Activated CD4-positive, alpha-beta T cell treated with anti-CD3 and anti-CD28 coated beads, Interleukin-2, amount 10 ng/mL, durations not matched to agents 7 days and 5 days (primary cell): ENCODE results near the gene KRTAP4-3. TPM values are rescaled to one million over a fixed set of nuclear protein-coding genes. Genes with fewer than 3 reads are reported as not detected.
"Not testable (repeated sequence)": the region's sequence is repeated elsewhere in the genome, so short reads cannot be mapped to it uniquely, and the experiment has no call there.

Experiments
- CTCF ChIA-PET: fragments of 350-600 bp; sonication (Branson Sonifier 250); formaldehyde crosslinking; loops from one replicate; lab custom pipeline; 2021; ENCODE audit warnings: antibody characterized with exemption; lab: Charles Lee
- POLR2A ChIA-PET: fragments of 350-600 bp; sonication (Branson Sonifier 250); formaldehyde crosslinking; loops from one replicate; lab custom pipeline; 2021; ENCODE audit warnings: antibody characterized with exemption; lab: Charles Lee
- DNase-seq: peaks from one replicate; pipeline ENCODE4 v3.0.0-alpha.2; 2020
- H3K27ac Mint-ChIP-seq: one replicate; pipeline ENCODE4 v1.8.0; 2021; ENCODE audit warnings: mild to moderate bottlenecking, moderate library complexity, mixed read lengths
- H3K27me3 Mint-ChIP-seq: one replicate; pipeline ENCODE4 v1.8.0; 2021; ENCODE audit warnings: mixed read lengths
- H3K36me3 Mint-ChIP-seq: one replicate; pipeline ENCODE4 v1.8.0; 2021; ENCODE audit warnings: low read depth, mixed read lengths
- H3K4me1 Mint-ChIP-seq: one replicate; pipeline ENCODE4 v1.8.0; 2021; ENCODE audit warnings: mixed read lengths
- H3K4me3 Mint-ChIP-seq: one replicate; pipeline ENCODE4 v1.8.0; 2021; ENCODE audit warnings: mild to moderate bottlenecking, moderate library complexity, mixed read lengths
- H3K9me3 Mint-ChIP-seq: one replicate; pipeline ENCODE4 v1.8.0; 2021; ENCODE audit warnings: mixed read lengths
- total RNA-seq, 2 experiments: library from RNA; stranded (reverse); gene quantifications; one replicate each; pipeline ENCODE4 v1.2.3, GENCODE V29; 2021

The KRTAP4-3 gene
- total RNA-seq, 2 experiments from 2014 or later, result not detected

DNA sequence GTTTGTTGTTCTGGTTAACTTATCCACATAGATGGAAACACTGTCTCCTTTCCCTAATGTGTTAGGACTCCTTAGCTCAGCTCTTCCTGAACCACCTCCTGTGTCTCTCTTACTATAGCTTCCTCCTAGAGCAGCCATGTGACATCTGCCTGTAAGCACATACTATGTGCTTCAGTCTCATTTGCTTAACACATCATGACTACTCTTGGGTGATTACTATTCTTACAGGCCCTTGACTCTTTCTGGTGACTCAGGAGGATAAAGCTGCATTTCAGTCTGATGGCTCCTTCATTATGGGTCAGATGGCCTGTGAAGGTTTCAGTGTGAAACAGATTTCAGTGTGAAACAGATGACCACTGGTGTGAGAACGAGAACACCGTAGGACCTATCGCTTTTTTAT is 10.3 kb upstream of the KRTAP4-3 start:
- no peak overlapping the region for H3K27ac Mint-ChIP-seq
- H3K4me1 Mint-ChIP-seq, result no peaks in the 10 kb centered on the region
- no peaks in the 10 kb centered on the region for H3K36me3 Mint-ChIP-seq
- no peak for DNase-seq
- ChIA-PET POLR2A (no interaction called here), CTCF (no interaction called here)
- no peak overlapping the region for H3K4me3 Mint-ChIP-seq
- H3K27me3 Mint-ChIP-seq, result no peaks in the 10 kb centered on the region
- H3K9me3 Mint-ChIP-seq, result no peaks in the 10 kb centered on the region

DNA sequence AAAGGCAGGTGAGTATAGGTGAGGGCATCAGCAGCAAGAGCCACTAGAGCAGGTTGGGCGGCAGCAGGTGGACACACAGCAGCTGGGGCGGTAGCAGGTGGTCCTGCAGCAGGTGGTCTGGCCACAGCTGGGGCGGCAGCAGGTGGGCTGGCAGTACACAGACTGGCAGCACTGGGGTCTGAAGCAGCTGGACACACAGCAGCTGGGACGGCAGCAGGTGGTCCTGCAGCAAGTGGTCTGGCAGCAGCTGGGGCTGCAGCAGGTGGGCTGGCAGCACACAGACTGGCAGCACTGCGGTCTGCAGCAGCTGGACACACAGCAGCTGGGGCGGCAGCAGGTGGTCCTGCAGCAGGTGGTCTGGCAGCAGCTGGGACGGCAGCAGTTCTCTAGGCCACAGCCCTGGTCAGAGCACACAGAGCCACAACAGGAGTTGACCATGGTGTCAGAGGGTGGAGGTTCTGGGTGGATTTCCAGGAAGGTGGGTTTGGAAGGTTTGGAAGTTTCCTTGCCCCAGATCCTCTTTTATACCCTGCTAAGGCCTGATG is 9.8 kb upstream of the KRTAP4-3 start, which contains the start of gene KRTAP4-2:
Gene KRTAP4-2, minus strand, starts transcription at position 495 of the 545 bp plus-strand sequence. Its CDS starts 57 bp downstream, at position 438.
- Mint-ChIP-seq H3K27ac (no peak within 1 kb of the TSS), H3K36me3 (no peaks in the 10 kb centered on the region), H3K9me3 (no peaks in the 10 kb centered on the region), H3K27me3 (no peaks in the 10 kb centered on the region), H3K4me1 (no peaks in the 10 kb centered on the region), H3K4me3 (no peak within 1 kb of the TSS)
- ChIA-PET POLR2A (no interaction called here), CTCF (no interaction called here)
- DNase-seq, result no peak

DNA sequence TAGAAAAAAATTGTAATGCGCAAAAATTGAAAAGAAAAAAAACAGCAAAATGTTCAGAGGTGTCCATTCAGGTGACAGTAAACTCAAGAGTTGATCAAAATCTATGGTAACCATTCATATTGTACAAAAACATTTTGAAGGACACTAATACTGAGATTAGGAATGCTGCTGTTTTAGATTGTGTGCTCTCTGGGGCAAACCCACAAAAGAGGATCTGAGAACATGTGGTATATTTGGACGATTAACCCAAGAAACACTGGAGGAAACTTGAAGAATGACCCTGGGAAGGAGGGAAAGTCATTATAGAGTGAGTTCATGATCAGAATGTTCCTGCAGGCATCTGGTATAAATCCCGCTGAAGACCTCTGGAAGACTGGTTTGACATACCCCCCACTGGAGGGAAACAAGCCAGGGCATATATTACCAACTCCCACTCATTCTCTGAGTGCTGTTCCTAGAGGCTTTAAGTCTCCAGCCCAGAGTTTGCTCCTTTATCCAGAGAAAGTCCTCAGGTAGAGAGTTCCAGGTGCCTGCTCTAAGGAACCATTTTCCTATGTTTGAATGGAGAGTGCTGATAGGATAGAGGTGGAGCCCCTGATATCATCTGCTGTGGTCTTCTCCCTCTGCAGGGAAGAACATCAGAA is 8.8 kb upstream of the KRTAP4-3 start:
- Mint-ChIP-seq H3K36me3 (no peaks in the 10 kb centered on the region), H3K27ac (no peak overlapping the region), H3K27me3 (no peaks in the 10 kb centered on the region), H3K4me1 (no peaks in the 10 kb centered on the region), H3K9me3 (no peaks in the 10 kb centered on the region), H3K4me3 (no peak overlapping the region)
- DNase-seq, result no peak
- ChIA-PET POLR2A (interaction anchor here (0.6 kb wide), 1 partner anchor 433 kb away, joined by 3 read pairs; no protein-coding TSS in a partner anchor), CTCF (no interaction called here)

DNA sequence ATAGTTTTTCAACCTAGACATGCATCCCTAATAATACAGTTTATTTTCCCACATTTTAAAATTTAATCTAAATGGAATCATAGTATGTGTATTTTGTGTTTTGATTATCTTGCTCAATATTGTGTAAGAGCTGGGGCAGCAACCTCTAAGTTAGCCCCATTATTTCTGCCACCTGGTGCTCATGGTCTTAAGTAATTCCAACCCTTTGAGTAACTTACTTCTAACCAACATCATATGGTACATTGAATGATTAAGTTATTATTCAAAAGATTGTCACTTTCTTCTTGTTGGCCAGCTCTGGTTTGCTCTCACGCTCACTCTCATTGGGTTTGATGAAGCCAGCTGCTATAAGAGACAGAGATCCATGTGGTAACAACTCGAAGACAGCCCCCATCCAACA is 3.9 kb upstream of the KRTAP4-3 start:
- CTCF ChIA-PET, result no interaction called here
- no peak overlapping the region for H3K27ac Mint-ChIP-seq
- H3K4me3 Mint-ChIP-seq, result no peak overlapping the region
- H3K36me3 Mint-ChIP-seq, result no peaks in the 10 kb centered on the region
- POLR2A ChIA-PET, result no interaction called here
- H3K9me3 Mint-ChIP-seq, result no peaks in the 10 kb centered on the region
- no peak for DNase-seq
- H3K4me1 Mint-ChIP-seq, result no peaks in the 10 kb centered on the region
- peaks cover 6% of the 10 kb centered on the region for H3K27me3 Mint-ChIP-seq

DNA sequence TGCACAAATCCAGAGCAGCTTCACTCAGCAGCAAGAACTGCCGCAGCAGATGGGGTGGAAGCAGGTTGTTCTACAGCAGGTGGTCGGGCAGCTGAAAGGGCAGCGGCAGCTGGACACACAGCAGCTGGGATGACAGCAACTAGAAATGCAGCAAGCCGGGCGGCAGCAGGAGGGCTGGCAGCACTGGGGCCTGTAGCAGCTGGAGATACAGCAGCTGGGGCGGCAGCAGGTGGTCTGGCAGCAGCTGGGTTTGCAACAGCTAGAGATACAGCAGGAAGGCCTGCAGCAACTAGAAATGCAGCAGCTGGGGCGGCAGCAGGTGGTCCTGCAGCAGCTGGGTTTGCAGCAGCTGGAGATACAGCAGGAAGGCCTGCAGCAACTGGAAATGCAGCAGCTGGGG is 460 bp downstream of the KRTAP4-3 start:
- H3K9me3 Mint-ChIP-seq, result no peaks in the 10 kb centered on the region
- H3K36me3 Mint-ChIP-seq, result no peaks in the 10 kb centered on the region
- peaks cover 6% of the 10 kb centered on the region for H3K27me3 Mint-ChIP-seq
- H3K27ac Mint-ChIP-seq, result no peak overlapping the region
- no peak overlapping the region for H3K4me3 Mint-ChIP-seq
- DNase-seq, result no peak
- H3K4me1 Mint-ChIP-seq, result no peaks in the 10 kb centered on the region
- CTCF ChIA-PET, result no interaction called here
- POLR2A ChIA-PET, result no interaction called here

DNA sequence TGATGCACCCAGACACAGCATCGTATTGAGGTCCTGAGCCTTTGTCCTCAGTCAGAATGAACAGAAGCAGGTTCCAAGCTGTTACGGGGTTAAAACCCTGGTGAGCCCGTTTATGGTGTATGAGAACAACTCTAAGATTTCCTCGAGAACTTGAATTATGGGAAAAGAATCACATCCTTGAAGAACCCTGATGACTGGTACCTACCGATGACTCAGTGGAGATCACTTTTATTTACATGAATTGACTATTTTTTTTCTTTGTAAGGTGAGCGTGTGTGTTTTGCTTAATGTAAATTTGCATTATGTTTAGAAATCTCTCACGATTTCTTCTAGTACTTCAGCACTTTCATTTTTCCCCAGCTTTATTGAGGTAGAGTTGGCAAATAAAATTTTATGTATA is 4.2 kb downstream of the KRTAP4-3 start:
- Mint-ChIP-seq H3K4me1 (no peaks in the 10 kb centered on the region), H3K36me3 (no peaks in the 10 kb centered on the region), H3K4me3 (no peak overlapping the region), H3K27me3 (no peaks in the 10 kb centered on the region), H3K9me3 (no peaks in the 10 kb centered on the region), H3K27ac (no peak overlapping the region)
- POLR2A ChIA-PET, result no interaction called here
- DNase-seq, result no peak
- CTCF ChIA-PET, result no interaction called here

DNA sequence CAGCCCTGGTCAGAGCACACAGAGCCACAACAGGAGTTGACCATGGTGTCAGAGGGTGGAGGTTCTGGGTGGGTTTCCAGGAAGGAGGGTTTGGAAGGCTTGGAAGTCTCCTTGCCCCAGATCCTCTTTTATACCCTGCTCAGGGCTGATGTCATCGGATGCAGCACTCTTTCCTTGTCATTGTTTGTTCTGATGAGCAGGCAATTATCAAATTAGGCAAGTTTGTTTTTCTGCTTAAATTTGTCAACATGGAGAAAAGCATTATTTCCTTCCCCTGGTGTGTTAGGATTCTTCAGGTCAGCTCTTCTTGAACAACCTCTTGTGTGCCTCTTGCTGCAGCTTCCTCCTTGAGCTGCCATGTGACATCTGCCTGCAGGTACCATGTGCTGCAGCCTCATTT is 7.4 kb downstream of the KRTAP4-3 start, which contains the start of gene KRTAP4-4:
Gene KRTAP4-4, minus strand, starts transcription at position 101 of the 400 bp plus-strand sequence. Its CDS starts 57 bp downstream, at position 44.
- Mint-ChIP-seq H3K27me3 (peaks cover 5% of the 10 kb centered on the region), H3K36me3 (no peaks in the 10 kb centered on the region), H3K4me1 (no peaks in the 10 kb centered on the region), H3K27ac (no peak within 1 kb of the TSS), H3K9me3 (no peaks in the 10 kb centered on the region), H3K4me3 (no peak within 1 kb of the TSS)
- POLR2A ChIA-PET, result no interaction called here
- CTCF ChIA-PET, result no interaction called here
- no peak for DNase-seq

DNA sequence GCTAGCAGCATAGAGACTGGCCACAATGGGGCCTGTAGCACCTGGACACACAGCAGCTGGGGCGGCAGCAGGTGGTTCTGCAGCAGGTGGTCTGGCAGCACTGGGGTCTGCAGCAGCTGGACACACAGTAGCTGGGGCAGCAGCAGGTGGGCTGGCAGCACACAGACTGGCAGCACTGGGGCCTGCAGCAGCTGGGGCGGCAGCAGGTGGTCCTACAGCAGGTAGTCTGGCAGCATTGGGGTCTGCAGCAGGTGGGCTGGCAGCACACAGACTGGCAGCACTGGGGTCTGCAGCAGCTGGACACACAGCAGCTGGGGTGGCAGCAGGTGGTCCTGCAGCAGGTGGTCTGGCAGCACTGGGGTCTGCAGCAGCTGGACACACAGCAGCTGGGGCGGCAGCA is 7.8 kb downstream of the KRTAP4-3 start:
- H3K9me3 Mint-ChIP-seq, H3K36me3 Mint-ChIP-seq, H3K4me1 Mint-ChIP-seq, DNase-seq, H3K4me3 Mint-ChIP-seq, H3K27me3 Mint-ChIP-seq, H3K27ac Mint-ChIP-seq, POLR2A ChIA-PET: not testable (repeated sequence)
- CTCF ChIA-PET, result interaction anchor here (1.4 kb wide), 1 partner anchor 11 kb away, joined by 3 read pairs; the partner anchor contains the start of gene KRTAP4-5

DNA sequence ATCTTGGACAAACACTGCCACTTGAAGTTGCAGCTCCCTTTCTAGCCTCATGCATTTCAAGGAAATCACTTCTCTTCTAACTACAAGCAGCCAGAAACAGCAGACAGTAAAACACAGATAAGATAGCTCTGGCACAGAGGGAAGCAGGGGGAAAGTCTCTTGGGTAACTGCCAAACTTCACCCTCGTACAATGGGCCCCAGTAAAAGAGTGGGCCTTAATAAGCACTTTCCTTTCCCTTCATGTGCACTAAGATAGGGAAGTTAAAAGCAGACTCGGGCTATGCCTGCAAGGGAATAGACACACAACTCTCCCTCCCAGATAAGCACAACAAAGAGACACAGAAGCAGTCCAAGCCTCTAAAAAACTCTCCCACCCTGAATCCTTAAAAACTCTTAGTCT is 14.2 kb downstream of the KRTAP4-3 start:
- Mint-ChIP-seq H3K4me1 (no peaks in the 10 kb centered on the region), H3K9me3 (no peaks in the 10 kb centered on the region), H3K27ac (no peak overlapping the region), H3K4me3 (no peak overlapping the region), H3K27me3 (peaks cover 14% of the 10 kb centered on the region), H3K36me3 (no peaks in the 10 kb centered on the region)
- POLR2A ChIA-PET, result no interaction called here
- no peak for DNase-seq
- CTCF ChIA-PET, result no interaction called here

DNA sequence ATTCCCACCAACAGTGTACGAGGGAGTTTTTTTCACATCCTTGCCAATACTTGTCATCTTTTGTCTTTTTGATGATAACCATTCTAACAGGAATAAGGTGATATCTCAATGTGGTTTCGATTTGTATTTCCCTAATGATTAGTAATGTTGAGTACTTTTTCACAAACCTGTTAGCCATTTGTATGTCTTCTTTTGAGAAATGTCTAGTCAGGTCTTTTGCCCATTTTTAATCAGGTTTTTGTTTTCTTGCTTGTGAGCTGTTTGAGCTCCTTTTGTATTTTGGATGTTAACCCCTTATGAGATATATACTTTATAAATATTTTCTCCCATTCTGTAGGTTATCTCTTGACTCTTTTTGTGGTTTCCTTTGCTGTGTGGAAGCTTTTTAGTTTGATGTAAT is 16.5 kb downstream of the KRTAP4-3 start:
- Mint-ChIP-seq H3K9me3 (no peaks in the 10 kb centered on the region), H3K4me1 (no peaks in the 10 kb centered on the region), H3K36me3 (no peaks in the 10 kb centered on the region), H3K4me3 (no peak overlapping the region), H3K27me3 (peaks cover 11% of the 10 kb centered on the region), H3K27ac (no peak overlapping the region)
- CTCF ChIA-PET, result no interaction called here
- POLR2A ChIA-PET, result no interaction called here
- no peak for DNase-seq

DNA sequence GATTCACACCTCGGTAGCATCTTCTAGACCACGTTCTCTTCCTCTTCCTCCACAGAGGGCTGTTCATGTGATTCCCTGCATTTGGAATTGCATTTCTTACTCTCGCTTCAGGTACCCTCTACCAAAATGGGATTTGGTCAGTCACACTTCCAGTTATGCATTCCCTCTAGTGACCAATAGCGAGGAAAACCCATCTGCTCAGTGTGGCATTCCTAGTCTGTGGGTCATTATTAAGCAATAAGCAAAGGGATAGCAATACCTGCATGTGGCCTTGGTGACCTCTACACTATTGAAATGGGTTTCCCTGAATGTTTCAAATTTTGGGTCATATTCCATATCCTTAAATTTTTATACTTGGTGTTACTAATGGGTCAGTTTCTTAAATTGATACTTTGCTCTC is 18.0 kb downstream of the KRTAP4-3 start:
- H3K4me3 Mint-ChIP-seq, result no peak overlapping the region
- H3K4me1 Mint-ChIP-seq, result no peaks in the 10 kb centered on the region
- POLR2A ChIA-PET, result no interaction called here
- CTCF ChIA-PET, result interaction anchor here (1.3 kb wide), 1 partner anchor 10 kb away, joined by 3 read pairs; no protein-coding TSS in a partner anchor
- no peak for DNase-seq
- H3K27me3 Mint-ChIP-seq, result peaks cover 7% of the 10 kb centered on the region
- H3K36me3 Mint-ChIP-seq, result no peaks in the 10 kb centered on the region
- no peak overlapping the region for H3K27ac Mint-ChIP-seq
- H3K9me3 Mint-ChIP-seq, result no peaks in the 10 kb centered on the region

DNA sequence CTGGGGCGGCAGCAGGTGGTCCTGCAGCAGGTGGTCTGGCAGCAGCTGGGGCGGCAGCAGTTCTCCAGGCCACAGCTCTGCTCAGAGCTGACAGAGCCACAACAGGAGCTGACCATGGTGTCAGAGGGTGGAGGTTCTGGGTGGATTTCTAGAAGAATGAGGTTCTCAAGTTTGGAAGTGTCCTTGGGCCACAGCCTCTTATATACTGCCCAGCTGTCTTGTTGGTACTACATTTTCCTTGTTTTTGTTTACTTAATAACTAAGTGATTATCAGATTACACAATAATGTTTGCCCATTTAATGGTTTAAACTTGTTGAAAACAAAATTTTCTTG is 18.4 kb downstream of the KRTAP4-3 start, which contains the start of gene KRTAP4-5:
Gene KRTAP4-5, minus strand, starts transcription at position 174 of the 334 bp plus-strand sequence. Its CDS starts 58 bp downstream, at position 116.
- ChIA-PET POLR2A (no interaction called here), CTCF (interaction anchor here (1.3 kb wide), 1 partner anchor 10 kb away, joined by 3 read pairs; no protein-coding TSS in a partner anchor)
- H3K27ac Mint-ChIP-seq, result no peak within 1 kb of the TSS
- no peaks in the 10 kb centered on the region for H3K9me3 Mint-ChIP-seq
- no peaks in the 10 kb centered on the region for H3K4me1 Mint-ChIP-seq
- peaks cover 7% of the 10 kb centered on the region for H3K27me3 Mint-ChIP-seq
- H3K4me3 Mint-ChIP-seq, result no peak within 1 kb of the TSS
- H3K36me3 Mint-ChIP-seq, result no peaks in the 10 kb centered on the region
- no peak for DNase-seq

DNA sequence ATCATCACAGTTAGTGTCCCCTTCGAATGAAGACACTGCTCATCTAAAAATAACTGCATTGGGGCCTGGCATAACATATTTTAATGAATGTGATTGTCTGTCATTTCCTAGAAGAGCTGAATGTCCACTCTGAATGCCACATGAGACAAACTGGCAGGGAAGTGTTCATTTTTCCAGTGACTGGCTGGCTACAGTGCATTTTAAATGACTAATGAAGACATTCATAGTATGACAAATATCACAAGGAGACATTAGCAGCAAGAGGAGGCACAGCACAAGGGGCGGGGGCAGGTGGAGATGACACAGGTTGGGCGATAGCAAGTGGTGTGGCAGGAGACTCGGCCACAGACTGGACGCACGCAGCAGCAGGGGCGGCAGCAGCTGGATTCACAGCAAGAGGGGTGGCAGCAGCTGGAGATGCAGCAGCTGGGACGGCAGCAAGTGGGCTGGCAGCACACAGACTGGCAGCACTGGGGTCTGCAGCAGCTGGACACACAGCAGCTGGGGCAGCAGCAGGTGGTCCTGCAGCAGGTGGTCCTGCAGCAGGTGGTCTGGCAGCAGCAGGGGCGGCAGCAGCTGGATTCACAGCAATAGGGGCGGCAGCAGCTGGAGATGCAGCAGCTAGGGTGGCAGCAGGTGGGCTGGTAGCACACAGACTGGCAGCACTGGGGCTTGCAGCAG is 18.9 kb downstream of the KRTAP4-3 start:
- POLR2A ChIA-PET, DNase-seq, H3K4me3 Mint-ChIP-seq, H3K4me1 Mint-ChIP-seq, H3K27ac Mint-ChIP-seq, H3K36me3 Mint-ChIP-seq, H3K27me3 Mint-ChIP-seq, H3K9me3 Mint-ChIP-seq: not testable (repeated sequence)
- CTCF ChIA-PET, result interaction anchor here (1.3 kb wide), 1 partner anchor 11 kb away, joined by 3 read pairs; no protein-coding TSS in a partner anchor
